Right ventricle myocardium inferior (tissue), 1 donor: ENCODE results near the gene SMIM35. TPM values are rescaled to one million over a fixed set of nuclear protein-coding genes. Genes with fewer than 3 reads are reported as not detected.

Source experiments
- ATAC-seq: fragments of 200-7000 bp; cut with Tn5 transposase; one replicate; pipeline ENCODE4 v1.9.1; 2020; ENCODE audit warnings: mild to moderate bottlenecking, moderate library complexity
- DNase-seq: peaks from one replicate; pipeline ENCODE4 v3.0.0; 2021; ENCODE audit errors: missing footprints
- intact Hi-C: fragments of 100-400 bp; cut with DNase I; formaldehyde crosslinking; loops from one replicate; pipeline ENCODE4 v1.11.0; 2022
- long read RNA-seq: library from polyadenylated mRNA; unstranded; transcript quantifications from one replicate; pipeline ENCODE4 v2.0.0, GENCODE V29; 2021
- total RNA-seq: library from RNA; stranded (reverse); fragmentation: NEBNext Ultra II Directional; extraction: Animal tissue kit (Norgen Biotek cat#: 25700); gene quantifications from one replicate; pipeline ENCODE4 v1.2.1, GENCODE V29; 2021
- donor health status: DM: no; HTN: yes; CAD: no; lungs with severe emphysema.

SMIM35 gene
- not detected for total RNA-seq
- long read RNA-seq = 0 reads

- DNase-seq (no peak), ATAC-seq (peak; percentile 24)
- intact Hi-C loops = no loop called here
Observed at GRCh38 chr11:118086913-118087768, at the start of gene SMIM35. TSS of gene SMIM35 (minus strand) at chr11:118086963. CDS start at chr11:118086757, 206 bp downstream.

- no peak for ATAC-seq
- intact Hi-C loops = no loop called here
- DNase-seq = no peak
Observed at GRCh38 chr11:118136341-118136740, 49.6 kb upstream of the SMIM35 start.

GRCh38 chr11:118135796-118136165, 49.0 kb upstream of the SMIM35 start:
- DNase-seq (no peak), ATAC-seq (no peak)
- intact Hi-C loops = no loop called here

- DNase-seq = no peak
- no peak for ATAC-seq
- intact Hi-C loops = no loop called here
Observed at GRCh38 chr11:118135051-118135795, 48.5 kb upstream of the SMIM35 start.

GRCh38 chr11:118133816-118134215, 47.1 kb upstream of the SMIM35 start:
- intact Hi-C loops = no loop called here
- no peak for ATAC-seq
- no peak for DNase-seq

GRCh38 chr11:118132385-118133151, 45.8 kb upstream of the SMIM35 start:
- no peak for ATAC-seq
- intact Hi-C loops = no loop called here
- DNase-seq = no peak

- DNase-seq (no peak), ATAC-seq (no peak)
- intact Hi-C loops = no loop called here
Observed at GRCh38 chr11:118129471-118130172, 42.9 kb upstream of the SMIM35 start.

GRCh38 chr11:118128721-118129470, 42.1 kb upstream of the SMIM35 start:
- intact Hi-C loops = no loop called here
- DNase-seq (no peak), ATAC-seq (peak; percentile 40)

GRCh38 chr11:118128310-118128709, 41.5 kb upstream of the SMIM35 start:
- DNase-seq (no peak), ATAC-seq (no peak)
- intact Hi-C loops = no loop called here

GRCh38 chr11:118126082-118126838, 39.5 kb upstream of the SMIM35 start:
- DNase-seq (no peak), ATAC-seq (no peak)
- intact Hi-C loops = no loop called here

GRCh38 chr11:118124929-118125535, 38.3 kb upstream of the SMIM35 start:
- no peak for ATAC-seq
- no peak for DNase-seq
- intact Hi-C loops = no loop called here

- DNase-seq (no peak), ATAC-seq (no peak)
- intact Hi-C loops = no loop called here
Observed at GRCh38 chr11:118120793-118121192, 34.0 kb upstream of the SMIM35 start.

- DNase-seq (no peak), ATAC-seq (peak; percentile 85)
- intact Hi-C loops = no loop called here
Observed at GRCh38 chr11:118117790-118118601, 31.2 kb upstream of the SMIM35 start.

GRCh38 chr11:118115048-118115447, 28.3 kb upstream of the SMIM35 start:
- ATAC-seq (no peak), DNase-seq (no peak)
- intact Hi-C loops = no loop called here

GRCh38 chr11:118114266-118114665, 27.5 kb upstream of the SMIM35 start:
- intact Hi-C loops = no loop called here
- DNase-seq (no peak), ATAC-seq (no peak)

- ATAC-seq (no peak), DNase-seq (no peak)
- intact Hi-C loops = no loop called here
Observed at GRCh38 chr11:118112711-118113430, 26.1 kb upstream of the SMIM35 start.
